Measurements from ENCODE around the gene CTNND2. TPM values are rescaled to one million over a fixed set of nuclear protein-coding genes. Genes with fewer than 3 reads are reported as not detected.

The CTNND2 gene
- total RNA-seq, 4 donors from 2014 or later: 1.3 to 2.5 (median 2.1) TPM

GRCh38 chr5:11518676-11519075 lies 385.6 kb downstream of the CTNND2 start:
- no peak for DNase-seq (ENCODE audit: extremely low spot score)
- H3K4me3 ChIP-seq: no peak overlapping the region
- intact Hi-C loops (cut with DNase I): no loop called here
- H3K4me1 ChIP-seq: no peaks in the 10 kb centered on the region
- TF ChIP-seq, protein P1, sequence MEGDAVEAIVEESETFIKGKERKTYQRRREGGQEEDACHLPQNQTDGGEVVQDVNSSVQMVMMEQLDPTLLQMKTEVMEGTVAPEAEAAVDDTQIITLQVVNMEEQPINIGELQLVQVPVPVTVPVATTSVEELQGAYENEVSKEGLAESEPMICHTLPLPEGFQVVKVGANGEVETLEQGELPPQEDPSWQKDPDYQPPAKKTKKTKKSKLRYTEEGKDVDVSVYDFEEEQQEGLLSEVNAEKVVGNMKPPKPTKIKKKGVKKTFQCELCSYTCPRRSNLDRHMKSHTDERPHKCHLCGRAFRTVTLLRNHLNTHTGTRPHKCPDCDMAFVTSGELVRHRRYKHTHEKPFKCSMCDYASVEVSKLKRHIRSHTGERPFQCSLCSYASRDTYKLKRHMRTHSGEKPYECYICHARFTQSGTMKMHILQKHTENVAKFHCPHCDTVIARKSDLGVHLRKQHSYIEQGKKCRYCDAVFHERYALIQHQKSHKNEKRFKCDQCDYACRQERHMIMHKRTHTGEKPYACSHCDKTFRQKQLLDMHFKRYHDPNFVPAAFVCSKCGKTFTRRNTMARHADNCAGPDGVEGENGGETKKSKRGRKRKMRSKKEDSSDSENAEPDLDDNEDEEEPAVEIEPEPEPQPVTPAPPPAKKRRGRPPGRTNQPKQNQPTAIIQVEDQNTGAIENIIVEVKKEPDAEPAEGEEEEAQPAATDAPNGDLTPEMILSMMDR (IDR thresholded peaks at IDR 0.05): no peak
- no peak for TF ChIP-seq EP300 (IDR thresholded peaks at IDR 0.05)
- TF ChIP-seq POLR2A (IDR thresholded peaks at IDR 0.05; ENCODE audit: low read depth): no peak
- no peak for TF ChIP-seq POLR2AphosphoS5 (IDR thresholded peaks at IDR 0.05)
- no peaks in the 10 kb centered on the region for H3K36me3 ChIP-seq
- no peaks in the 10 kb centered on the region for H3K9me3 ChIP-seq
- 95% methylated on average over 2 of the region's 2 CpGs for WGBS
- H3K27ac ChIP-seq (replicated peaks in 1 of 4): no peak overlapping the region
- H3K27me3 ChIP-seq: no peaks in the 10 kb centered on the region

DNA sequence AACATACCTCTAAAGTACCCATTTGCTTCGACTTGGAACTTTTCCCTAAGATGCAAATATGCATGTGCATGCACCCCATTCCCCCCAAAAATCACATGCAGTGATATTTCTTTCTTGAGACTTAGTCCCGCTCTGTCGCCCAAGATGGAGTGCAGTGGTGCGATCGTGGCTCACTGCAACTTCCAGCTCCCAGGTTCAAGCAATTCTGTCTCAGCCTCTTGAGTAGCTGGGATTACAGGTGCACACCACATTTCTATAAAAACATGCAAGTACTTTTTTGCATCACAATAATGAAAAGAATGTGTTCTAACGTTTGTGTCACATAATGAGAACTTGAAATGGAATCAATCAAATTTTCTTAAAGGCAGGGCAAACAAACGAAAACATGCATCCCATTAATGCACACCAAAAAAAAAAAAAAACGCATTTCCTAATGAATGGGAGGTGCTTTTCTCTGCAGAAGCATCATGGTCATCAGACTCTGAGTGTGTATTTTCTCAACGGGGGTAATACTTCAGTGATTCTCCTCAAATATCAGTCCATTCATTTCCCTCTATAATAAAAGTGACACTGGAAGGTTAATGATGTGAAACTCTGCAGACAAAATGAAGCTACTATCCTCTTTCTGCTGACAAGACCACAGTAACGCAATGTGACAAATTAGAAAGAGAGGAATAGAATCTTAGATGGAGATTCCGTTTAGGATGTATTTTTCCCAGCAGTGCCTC lies 389.4 kb downstream of the CTNND2 start:
- no peak for DNase-seq (ENCODE audit: extremely low spot score)
- Histone ChIP-seq H3K9me3 (no peaks in the 10 kb centered on the region), H3K27me3 (no peaks in the 10 kb centered on the region), H3K36me3 (no peaks in the 10 kb centered on the region), H3K4me3 (no peak overlapping the region), H3K27ac (replicated peaks in 1 of 4) (no peak overlapping the region), H3K4me1 (no peaks in the 10 kb centered on the region)
- TF ChIP-seq EP300 (IDR thresholded peaks at IDR 0.05): no peak
- TF ChIP-seq POLR2AphosphoS5 (IDR thresholded peaks at IDR 0.05): no peak
- TF ChIP-seq, protein P1 (IDR thresholded peaks at IDR 0.05): no peak
- TF ChIP-seq POLR2A (IDR thresholded peaks at IDR 0.05; ENCODE audit: low read depth): no peak
- intact Hi-C loops (cut with DNase I): no loop called here
- 70% methylated on average over 11 of the region's 11 CpGs for WGBS

DNA sequence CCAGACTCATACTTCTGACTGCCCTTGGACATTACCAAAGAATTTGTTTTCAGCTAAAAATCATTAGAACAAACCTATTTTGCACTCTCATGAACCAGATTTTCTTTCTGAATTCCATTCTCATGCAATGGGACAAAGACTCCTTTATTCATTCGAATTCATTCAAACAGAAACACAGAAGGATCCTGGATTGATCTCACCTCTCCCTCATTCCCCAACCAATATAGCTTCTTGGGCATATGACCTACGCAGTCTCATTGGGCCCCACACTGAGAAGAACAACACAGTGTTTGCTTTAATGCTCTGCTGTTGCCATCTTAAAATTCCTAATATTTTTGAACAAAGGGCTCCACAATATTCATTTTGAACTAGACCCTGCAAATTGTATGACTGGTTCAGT lies 392.4 kb downstream of the CTNND2 start:
- no peaks in the 10 kb centered on the region for H3K9me3 ChIP-seq
- H3K27me3 ChIP-seq: no peaks in the 10 kb centered on the region
- intact Hi-C loops (cut with DNase I): no loop called here
- no peak overlapping the region for H3K27ac ChIP-seq (replicated peaks in 1 of 4)
- 63% methylated on average over 2 of the region's 2 CpGs for WGBS
- TF ChIP-seq POLR2AphosphoS5 (IDR thresholded peaks at IDR 0.05) (no peak), EP300 (IDR thresholded peaks at IDR 0.05) (no peak), POLR2A (IDR thresholded peaks at IDR 0.05; ENCODE audit: low read depth) (no peak)
- TF ChIP-seq, protein P1 (IDR thresholded peaks at IDR 0.05): no peak
- no peaks in the 10 kb centered on the region for H3K36me3 ChIP-seq
- no peaks in the 10 kb centered on the region for H3K4me1 ChIP-seq
- H3K4me3 ChIP-seq: no peak overlapping the region
- DNase-seq (ENCODE audit: extremely low spot score): no peak

GRCh38 chr5:11510889-11511288 lies 393.4 kb downstream of the CTNND2 start:
- Histone ChIP-seq H3K27ac (replicated peaks in 1 of 4) (no peak overlapping the region), H3K9me3 (no peaks in the 10 kb centered on the region), H3K4me1 (no peaks in the 10 kb centered on the region), H3K36me3 (no peaks in the 10 kb centered on the region), H3K27me3 (peaks cover 0 to 4% (median 0%) of the 10 kb centered on the region in 4 donors), H3K4me3 (no peak overlapping the region)
- DNase-seq (ENCODE audit: extremely low spot score): no peak
- WGBS: 100% methylated on average over 1 of the region's 1 CpG
- intact Hi-C loops (cut with DNase I): no loop called here
- TF ChIP-seq, protein P1 (IDR thresholded peaks at IDR 0.05): no peak
- TF ChIP-seq POLR2AphosphoS5 (IDR thresholded peaks at IDR 0.05) (no peak), POLR2A (IDR thresholded peaks at IDR 0.05; ENCODE audit: low read depth) (no peak), EP300 (IDR thresholded peaks at IDR 0.05) (no peak)

- Histone ChIP-seq H3K27me3 (peaks cover 0 to 8% (median 0%) of the 10 kb centered on the region in 4 donors), H3K9me3 (no peaks in the 10 kb centered on the region), H3K27ac (replicated peaks in 1 of 4) (no peak overlapping the region), H3K4me1 (no peaks in the 10 kb centered on the region), H3K4me3 (no peak overlapping the region), H3K36me3 (no peaks in the 10 kb centered on the region)
- intact Hi-C loops (cut with DNase I): no loop called here
- TF ChIP-seq POLR2A (IDR thresholded peaks at IDR 0.05; ENCODE audit: low read depth): no peak
- TF ChIP-seq, protein P1 (IDR thresholded peaks at IDR 0.05): no peak
- TF ChIP-seq EP300 (IDR thresholded peaks at IDR 0.05): no peak
- no peak for TF ChIP-seq POLR2AphosphoS5 (IDR thresholded peaks at IDR 0.05)
- no peak for DNase-seq (ENCODE audit: extremely low spot score)
- WGBS: 80% methylated on average over 7 of the region's 7 CpGs
These were observed 394.5 kb downstream of the CTNND2 start for GRCh38 chr5:11509793-11510192.

All from esophagus muscularis mucosa (tissue), 4 donors.